Breast epithelium (tissue), 3 donors: Measurements from ENCODE around the gene TRIM67.

Experiments
- CTCF ChIP-seq, 3 donors: fragments of 450-650 bp; IDR thresholded peaks; one replicate each; pipeline ENCODE4 v1.5.1; 2016 to 2017; ENCODE audit warnings: antibody characterized with exemption in 3 of 3, mild to moderate bottlenecking in 3 of 3, moderate library complexity in 3 of 3
- POLR2A ChIP-seq: fragments of 450-650 bp; IDR thresholded peaks from one replicate; pipeline ENCODE4 v1.6.1; 2016; ENCODE audit warnings: antibody characterized with exemption, mild to moderate bottlenecking, moderate library complexity
- POLR2AphosphoS5 ChIP-seq, 3 donors: sonication (generic); formaldehyde crosslinking; IDR thresholded peaks; one replicate each; pipeline ENCODE4 v1.6.1; 2017; ENCODE audit warnings: antibody characterized with exemption in 3 of 3

GRCh38 chr1:231183639-231184590, 22.1 kb downstream of the TRIM67 start:
- TF ChIP-seq POLR2A: no peak
- TF ChIP-seq CTCF (IDR thresholded peaks at IDR 0.05): no peak
- TF ChIP-seq POLR2AphosphoS5 (IDR thresholded peaks at IDR 0.05): no peak
